Bronchial epithelial cell (primary cell): ENCODE data around the gene ABCA13. TPM values are rescaled to one million over a fixed set of nuclear protein-coding genes. Genes with fewer than 3 reads are reported as not detected.

Experiments used
- DNase-seq: peaks from one replicate; pipeline ENCODE4 v3.0.0-alpha.2; 2010; ENCODE audit warnings: low read depth
- FAIRE-seq: peaks from 2 replicates; lab custom pipeline; 2011; peaks lifted over from hg19 to GRCh38; lab: Jason Lieb, UNC
- H3K27me3 ChIP-seq: 2 replicates; pipeline ENCODE4 v1.5.1; 2011; ENCODE audit warnings: low read length; ENCODE audit not compliant: control insufficient read depth, insufficient read depth
- H3K36me3 ChIP-seq: 2 replicates; pipeline ENCODE4 v1.5.1; 2011; ENCODE audit warnings: low read length; ENCODE audit not compliant: control insufficient read depth, insufficient read depth
- H3K4me3 ChIP-seq: 2 replicates; pipeline ENCODE4 v1.5.1; 2011; ENCODE audit warnings: mild to moderate bottlenecking, low read depth, low read length, control low read depth
- total RNA-seq: library from RNA; depleted of rRNA; stranded (reverse); fragments of >200 nt; gene quantifications from 2 replicates; pipeline ENCODE4 v1.2.1, GENCODE V29; 2014
- TF ChIP-seq, protein P1 (sequence below): IDR thresholded peaks from 2 replicates; pipeline ENCODE4 v1.5.1; 2011; ENCODE audit warnings: mild to moderate bottlenecking, moderate library complexity, low read length, control low read depth, inconsistent platforms; ENCODE audit not compliant: insufficient read depth, severe bottlenecking

Gene ABCA13
- total RNA-seq, 1 donor from 2014 or later = 0.79 TPM

DNA sequence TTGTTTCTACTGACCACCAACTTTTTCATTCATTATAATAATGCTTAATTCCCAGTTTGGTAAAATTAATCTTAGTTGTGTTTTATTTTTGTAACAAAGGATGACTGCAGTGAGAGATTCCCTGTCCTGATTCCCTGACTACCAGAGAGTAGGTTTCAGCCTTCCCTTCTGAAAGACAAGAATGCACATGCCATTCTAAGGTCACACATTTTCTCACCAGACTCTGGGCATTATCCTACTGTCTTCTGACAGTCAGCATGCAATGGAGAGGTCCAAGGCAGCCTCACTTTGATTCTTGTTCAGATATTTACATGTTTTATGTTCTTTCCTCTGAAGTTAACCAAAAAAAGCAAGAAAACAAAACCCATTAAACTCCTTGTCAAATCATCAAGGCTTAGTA, 380.4 kb downstream of the ABCA13 start:
- DNase-seq = peak; percentile 6
- Histone ChIP-seq H3K36me3 (no peaks in the 10 kb centered on the region), H3K4me3 (no peak overlapping the region), H3K27me3 (no peaks in the 10 kb centered on the region)
- TF ChIP-seq, protein P1, sequence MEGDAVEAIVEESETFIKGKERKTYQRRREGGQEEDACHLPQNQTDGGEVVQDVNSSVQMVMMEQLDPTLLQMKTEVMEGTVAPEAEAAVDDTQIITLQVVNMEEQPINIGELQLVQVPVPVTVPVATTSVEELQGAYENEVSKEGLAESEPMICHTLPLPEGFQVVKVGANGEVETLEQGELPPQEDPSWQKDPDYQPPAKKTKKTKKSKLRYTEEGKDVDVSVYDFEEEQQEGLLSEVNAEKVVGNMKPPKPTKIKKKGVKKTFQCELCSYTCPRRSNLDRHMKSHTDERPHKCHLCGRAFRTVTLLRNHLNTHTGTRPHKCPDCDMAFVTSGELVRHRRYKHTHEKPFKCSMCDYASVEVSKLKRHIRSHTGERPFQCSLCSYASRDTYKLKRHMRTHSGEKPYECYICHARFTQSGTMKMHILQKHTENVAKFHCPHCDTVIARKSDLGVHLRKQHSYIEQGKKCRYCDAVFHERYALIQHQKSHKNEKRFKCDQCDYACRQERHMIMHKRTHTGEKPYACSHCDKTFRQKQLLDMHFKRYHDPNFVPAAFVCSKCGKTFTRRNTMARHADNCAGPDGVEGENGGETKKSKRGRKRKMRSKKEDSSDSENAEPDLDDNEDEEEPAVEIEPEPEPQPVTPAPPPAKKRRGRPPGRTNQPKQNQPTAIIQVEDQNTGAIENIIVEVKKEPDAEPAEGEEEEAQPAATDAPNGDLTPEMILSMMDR = no peak
- no peak for FAIRE-seq

DNA sequence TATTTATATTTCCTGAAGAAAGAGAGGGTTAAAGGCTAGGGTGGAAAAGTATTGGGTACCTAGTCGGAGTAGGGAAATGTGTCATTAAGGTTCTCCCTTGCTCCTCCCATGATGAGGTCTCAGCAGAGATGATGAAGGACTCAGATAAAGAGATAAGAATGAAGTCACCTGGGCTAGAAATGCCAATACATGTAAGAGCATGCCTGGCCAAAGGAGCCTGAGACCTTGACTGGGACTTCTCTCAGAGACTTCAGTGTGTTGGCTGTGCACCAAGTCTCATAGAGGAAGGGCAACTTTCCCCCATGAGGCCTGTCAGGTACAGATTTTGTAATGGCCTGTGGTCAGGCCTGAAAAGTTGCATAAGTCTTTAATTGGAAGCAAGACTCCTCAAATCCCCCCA, 392.1 kb downstream of the ABCA13 start:
- DNase-seq = peak; percentile 93
- no peaks in the 10 kb centered on the region for H3K27me3 ChIP-seq
- no peak for FAIRE-seq

GRCh38 chr7:48575516-48575915, 404.3 kb downstream of the ABCA13 start:
- FAIRE-seq (no peak), DNase-seq (no peak)
- no peaks in the 10 kb centered on the region for H3K36me3 ChIP-seq
- no peak overlapping the region for H3K4me3 ChIP-seq
- TF ChIP-seq, protein P1 = no peak
- H3K27me3 ChIP-seq = no peaks in the 10 kb centered on the region

More for the DNA sequence above, 392.1 kb downstream of the ABCA13 start:
- Histone ChIP-seq H3K36me3 (no peaks in the 10 kb centered on the region), H3K4me3 (no peak overlapping the region)
- TF ChIP-seq, protein P1 = no peak

DNA sequence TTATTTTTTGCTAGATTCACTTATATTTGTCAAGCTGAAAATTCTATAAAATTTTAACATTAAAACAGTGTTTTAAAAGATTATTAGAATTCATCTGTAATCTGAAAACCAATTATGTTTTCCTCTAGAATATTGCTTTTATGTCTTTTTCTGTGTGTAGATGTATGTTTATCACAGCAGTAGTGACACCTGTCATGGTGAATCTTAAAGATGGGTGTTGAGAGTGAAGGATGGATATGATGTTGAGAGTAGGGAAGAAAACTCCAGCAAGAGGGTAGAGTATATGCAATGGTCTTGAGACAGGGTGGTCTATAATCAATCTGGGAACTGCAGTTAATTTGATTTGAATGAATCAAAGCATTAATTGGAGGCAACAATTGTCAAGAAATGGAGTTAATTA, 416.2 kb downstream of the ABCA13 start:
- FAIRE-seq = no peak
- DNase-seq = no peak
- TF ChIP-seq, protein P1 = no peak
- H3K36me3 ChIP-seq = no peaks in the 10 kb centered on the region
- no peak overlapping the region for H3K4me3 ChIP-seq
- no peaks in the 10 kb centered on the region for H3K27me3 ChIP-seq

DNA sequence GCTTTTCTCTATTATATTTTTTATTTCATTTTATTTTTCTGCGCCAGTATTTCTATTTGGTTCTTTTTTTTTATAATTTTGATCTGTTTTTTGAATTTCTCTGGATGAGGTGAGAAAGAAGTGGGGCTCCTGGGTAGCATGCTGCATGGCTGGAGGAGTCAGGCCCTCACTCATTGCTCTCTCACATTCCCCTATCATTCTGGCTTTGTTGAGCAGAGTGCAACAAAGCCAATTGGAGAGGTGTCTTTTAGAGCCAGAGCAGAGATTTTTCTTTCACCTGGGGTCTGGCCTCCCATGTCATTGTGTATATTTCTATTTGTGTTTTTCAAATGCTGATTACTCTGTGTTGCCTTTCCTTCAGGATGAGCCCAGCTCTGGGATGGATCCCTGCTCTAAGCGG, 423.1 kb downstream of the ABCA13 start:
- no peak for DNase-seq
- H3K36me3 ChIP-seq = no peaks in the 10 kb centered on the region
- no peak for FAIRE-seq
- H3K4me3 ChIP-seq = no peak overlapping the region
- TF ChIP-seq, protein P1 = no peak
- H3K27me3 ChIP-seq = no peaks in the 10 kb centered on the region

- TF ChIP-seq, protein P1 = no peak
- H3K4me3 ChIP-seq = no peak overlapping the region
- no peak for FAIRE-seq
Observed at GRCh38 chr7:48595756-48596155, 424.5 kb downstream of the ABCA13 start.

More at GRCh38 chr7:48595756-48596155, 424.5 kb downstream of the ABCA13 start:
- Histone ChIP-seq H3K27me3 (no peaks in the 10 kb centered on the region), H3K36me3 (no peaks in the 10 kb centered on the region)
- no peak for DNase-seq
